AG04449 (cell line): ENCODE data around the gene C16orf90.

Experiments
- CTCF ChIA-PET: fragments of 350-600 bp; formaldehyde crosslinking; extraction: SDS; loops from one replicate; lab custom pipeline; 2021; ENCODE audit warnings: antibody characterized with exemption; lab: Yijun Ruan, JAX
- POLR2A ChIA-PET: fragments of 400-600, 350-600 bp; formaldehyde crosslinking; extraction: SDS; loops from one replicate; lab custom pipeline; 2020; ENCODE audit warnings: antibody characterized with exemption, inconsistent platforms; lab: Yijun Ruan, JAX
- DNase-seq: peaks from one replicate; pipeline ENCODE4 v3.0.0-alpha.2; 2010; ENCODE audit warnings: low read depth, low spot score
- H3K4me3 ChIP-seq: 2 replicates; pipeline ENCODE4 v1.5.1; 2011; ENCODE audit warnings: low read depth, mild to moderate bottlenecking, control low read depth, low read length
- TF ChIP-seq, protein P1 (sequence below): IDR thresholded peaks from one replicate; pipeline ENCODE4 v1.5.1; 2011; ENCODE audit warnings: mild to moderate bottlenecking, moderate library complexity, low read length, control low read depth, inconsistent platforms; ENCODE audit not compliant: insufficient read depth; ENCODE audit errors: missing control alignments

Gene C16orf90

DNA sequence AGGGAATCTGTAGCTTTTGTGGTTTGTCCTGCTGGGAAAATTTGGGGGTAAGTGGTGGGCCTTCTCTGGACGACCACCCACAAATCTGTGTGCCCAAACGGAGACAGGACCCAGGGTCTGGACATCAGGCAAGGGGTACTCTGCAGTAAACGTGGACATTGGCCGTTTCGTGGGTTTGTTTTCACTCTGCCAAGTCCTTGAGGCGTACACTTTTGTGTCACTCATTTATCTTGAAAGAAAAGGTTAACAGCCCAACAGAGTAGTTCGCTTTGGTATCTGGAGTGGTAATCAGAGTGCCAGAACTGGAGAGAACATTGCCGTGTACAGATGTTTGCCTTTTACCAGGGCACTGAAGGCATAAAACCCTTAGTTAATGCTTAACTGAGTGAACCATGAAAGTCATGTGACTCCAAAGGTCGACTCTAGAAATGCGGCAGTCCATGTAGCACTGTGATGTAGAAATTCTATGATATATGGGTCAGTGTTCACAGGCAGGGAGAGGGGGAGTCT, 36.4 kb downstream of the C16orf90 start:
- POLR2A ChIA-PET = interaction anchor here (0.9 kb wide), 1 partner anchor 183 kb away, joined by 3 read pairs; no protein-coding TSS in a partner anchor
- DNase-seq = no peak
- TF ChIP-seq, protein P1, sequence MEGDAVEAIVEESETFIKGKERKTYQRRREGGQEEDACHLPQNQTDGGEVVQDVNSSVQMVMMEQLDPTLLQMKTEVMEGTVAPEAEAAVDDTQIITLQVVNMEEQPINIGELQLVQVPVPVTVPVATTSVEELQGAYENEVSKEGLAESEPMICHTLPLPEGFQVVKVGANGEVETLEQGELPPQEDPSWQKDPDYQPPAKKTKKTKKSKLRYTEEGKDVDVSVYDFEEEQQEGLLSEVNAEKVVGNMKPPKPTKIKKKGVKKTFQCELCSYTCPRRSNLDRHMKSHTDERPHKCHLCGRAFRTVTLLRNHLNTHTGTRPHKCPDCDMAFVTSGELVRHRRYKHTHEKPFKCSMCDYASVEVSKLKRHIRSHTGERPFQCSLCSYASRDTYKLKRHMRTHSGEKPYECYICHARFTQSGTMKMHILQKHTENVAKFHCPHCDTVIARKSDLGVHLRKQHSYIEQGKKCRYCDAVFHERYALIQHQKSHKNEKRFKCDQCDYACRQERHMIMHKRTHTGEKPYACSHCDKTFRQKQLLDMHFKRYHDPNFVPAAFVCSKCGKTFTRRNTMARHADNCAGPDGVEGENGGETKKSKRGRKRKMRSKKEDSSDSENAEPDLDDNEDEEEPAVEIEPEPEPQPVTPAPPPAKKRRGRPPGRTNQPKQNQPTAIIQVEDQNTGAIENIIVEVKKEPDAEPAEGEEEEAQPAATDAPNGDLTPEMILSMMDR = no peak

DNA sequence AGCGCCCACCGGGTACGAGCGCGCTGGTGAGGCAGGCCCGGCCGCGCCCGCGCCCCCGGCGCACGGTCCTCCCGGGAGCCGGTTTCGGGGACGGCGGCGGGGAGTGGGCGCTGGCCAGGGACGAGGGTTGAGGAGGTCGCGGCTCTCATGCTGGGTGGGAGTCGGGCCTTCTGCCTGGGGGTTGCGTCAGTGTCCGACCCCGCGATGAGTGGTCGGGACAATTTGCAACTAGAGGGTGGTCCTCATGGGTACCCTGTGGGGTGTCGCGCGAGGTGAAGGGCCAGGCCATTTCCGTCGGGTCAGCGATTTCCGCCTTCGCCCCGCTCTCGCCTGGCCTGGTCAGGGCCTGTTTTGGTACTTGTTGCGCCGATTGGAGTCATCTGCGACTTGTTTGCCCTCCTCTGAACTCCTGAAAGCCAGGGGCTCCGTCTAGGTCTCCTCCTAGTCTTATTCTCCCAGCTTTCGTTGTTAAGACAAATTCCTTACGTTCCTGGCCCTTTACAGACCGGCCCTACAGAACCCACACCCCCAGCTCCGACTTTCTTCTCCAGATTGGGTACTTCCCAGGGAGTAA, 36.9 kb downstream of the C16orf90 start:
- ChIA-PET CTCF (no interaction called here), POLR2A (interaction anchor here (0.9 kb wide), 1 partner anchor 182 kb away, joined by 3 read pairs; no protein-coding TSS in a partner anchor)
- TF ChIP-seq, protein P1 = no peak
- H3K4me3 ChIP-seq = peak overlapping the region; percentile 96
- no peak for DNase-seq

More for the DNA sequence above, 36.4 kb downstream of the C16orf90 start:
- peak overlapping the region; percentile 96 for H3K4me3 ChIP-seq
- CTCF ChIA-PET = no interaction called here

DNA sequence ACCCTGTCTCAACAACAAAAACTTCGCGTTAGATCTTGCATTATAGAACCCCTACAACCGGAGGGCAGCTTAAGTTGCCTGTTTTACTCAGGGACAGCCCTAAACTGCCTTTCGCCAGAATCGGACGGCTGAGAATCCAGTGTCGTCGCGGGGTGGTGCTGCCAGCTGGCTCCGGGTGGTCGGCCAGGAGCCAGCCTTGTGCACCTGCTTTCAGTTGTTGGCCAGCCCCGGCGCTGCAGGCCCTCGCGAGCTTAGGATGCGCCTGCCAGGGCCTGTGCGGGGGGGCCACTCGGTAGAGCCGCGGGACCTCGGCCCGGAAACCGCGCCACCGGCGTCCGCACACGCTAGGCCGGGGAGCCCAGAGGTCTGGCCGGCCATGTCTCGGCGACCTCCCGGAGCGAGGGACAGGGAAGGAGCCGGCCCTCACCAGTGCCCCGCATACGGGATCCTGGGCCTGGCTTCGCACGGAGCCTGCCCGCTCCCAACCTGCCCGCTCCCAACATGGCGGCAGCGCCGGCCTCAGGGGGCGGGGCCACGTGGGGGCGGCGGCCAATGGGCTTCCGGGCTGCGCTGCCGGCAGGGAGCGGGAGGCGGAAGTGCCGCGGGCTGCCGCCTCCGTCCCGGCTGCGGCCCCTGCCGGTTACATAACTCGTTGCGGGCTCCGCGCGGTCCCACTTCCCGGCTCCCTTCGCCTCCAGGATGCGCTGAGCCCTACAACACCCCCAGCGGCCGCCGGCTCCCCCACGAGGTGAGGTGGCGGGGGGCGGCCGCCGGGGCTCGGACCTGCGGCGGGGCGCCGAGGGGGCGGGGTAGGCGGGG, 37.6 kb downstream of the C16orf90 start:
- CTCF ChIA-PET = interaction anchor here (1.0 kb wide), 1 partner anchor 13 kb away, joined by 4 read pairs; no protein-coding TSS in a partner anchor
- POLR2A ChIA-PET = interaction anchor here (0.6 to 1.8 kb wide), 4 partner anchors 14 to 286 kb away, joined by 3 to 16 read pairs (median 4); partner anchors contain the start of genes NAA60, ZNF174, ZNF597 and ZSCAN32
- no peak for DNase-seq
- H3K4me3 ChIP-seq = peak overlapping the region; percentile 96
- TF ChIP-seq, protein P1 = peak; percentile 72

DNA sequence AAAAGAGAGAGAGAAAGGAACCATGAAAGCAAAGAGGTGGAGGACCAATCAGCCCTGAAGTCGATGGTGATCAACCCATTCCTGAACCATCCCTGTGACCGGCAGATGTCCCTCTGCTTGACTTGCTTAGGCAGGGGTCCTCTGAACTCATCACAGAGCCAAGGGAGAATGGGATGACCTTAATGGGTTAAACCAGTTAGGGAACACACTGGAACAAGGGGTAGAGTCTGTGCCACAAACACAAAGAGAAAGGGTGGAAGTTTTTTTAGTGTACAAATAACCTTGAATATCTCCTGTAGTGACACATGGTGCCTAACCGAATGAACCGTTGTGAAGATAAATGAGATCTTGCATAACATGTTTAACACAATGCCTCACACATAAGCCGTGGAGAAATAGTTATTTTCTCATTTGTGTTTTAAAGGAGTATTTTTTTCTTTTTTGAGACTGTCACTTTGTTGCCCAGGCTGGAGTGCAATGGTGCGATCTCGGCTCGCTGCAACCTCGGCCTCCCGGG, 40.6 kb downstream of the C16orf90 start:
- no peak overlapping the region for H3K4me3 ChIP-seq
- no peak for DNase-seq
- CTCF ChIA-PET = no interaction called here
- POLR2A ChIA-PET = interaction anchor here (0.9 kb wide), 1 partner anchor 11 kb away, joined by 4 read pairs; the partner anchor contains the start of genes NAA60 and ZNF597
- TF ChIP-seq, protein P1 = no peak

DNA sequence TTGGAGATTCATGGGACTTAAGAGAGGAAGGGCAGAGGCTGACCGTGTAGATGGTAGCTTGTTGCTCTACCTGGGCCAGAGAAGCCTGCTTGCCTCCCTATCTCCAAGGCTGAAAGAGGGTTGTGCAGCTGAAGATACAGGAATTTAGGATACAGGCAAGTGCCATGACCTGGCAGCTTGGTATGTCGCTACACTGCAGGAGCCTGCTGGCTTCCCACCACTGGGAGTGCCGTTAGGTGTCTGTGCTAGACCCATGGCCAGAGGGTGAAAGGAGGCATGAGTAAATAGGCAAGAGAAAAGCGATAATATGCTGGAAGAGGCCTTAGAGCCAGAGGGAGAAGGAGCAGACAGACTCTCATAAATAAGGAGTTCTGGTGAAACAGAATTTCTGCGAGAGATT, 41.2 kb downstream of the C16orf90 start:
- ChIA-PET POLR2A (interaction anchor here (0.9 kb wide), 1 partner anchor 10 kb away, joined by 4 read pairs; the partner anchor contains the start of genes NAA60 and ZNF597), CTCF (no interaction called here)
- no peak for DNase-seq

More for the DNA sequence above, 41.2 kb downstream of the C16orf90 start:
- H3K4me3 ChIP-seq = no peak overlapping the region
- TF ChIP-seq, protein P1 = no peak
